ENCODE data around the gene CTNNB1. TPM values are rescaled to one million over a fixed set of nuclear protein-coding genes. Genes with fewer than 3 reads are reported as not detected.

CTNNB1 gene
- total RNA-seq, 1 experiment from 2014 or later, result 186 TPM

DNA sequence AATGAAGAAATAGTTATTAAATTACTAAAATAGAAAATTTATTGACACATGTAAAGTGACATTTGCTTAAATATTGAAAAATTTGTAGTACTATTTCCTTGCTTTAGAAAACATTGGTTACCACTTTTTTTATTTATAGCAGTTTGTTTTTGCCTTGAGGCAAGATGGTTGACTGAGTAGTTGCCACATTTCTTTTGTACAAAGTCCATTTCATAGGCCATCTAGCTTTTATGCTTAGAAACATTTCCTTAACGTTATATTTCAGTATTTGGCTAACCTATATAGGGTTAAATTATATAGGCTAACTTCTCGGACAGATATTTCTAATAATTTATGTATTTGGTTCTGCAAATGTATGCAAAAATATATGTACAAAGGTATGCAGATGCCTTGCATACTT lies 17.1 kb downstream of the CTNNB1 start:
- H3K27me3 ChIP-seq (ENCODE audit: control insufficient read depth, insufficient read depth, low read length), result no peaks in the 10 kb centered on the region
- no peak overlapping the region for H3K27ac ChIP-seq (ENCODE audit: low read length)
- H3K9me3 ChIP-seq (ENCODE audit: control insufficient read depth, insufficient read depth, low read depth, low read length), result no peaks in the 10 kb centered on the region
- POLR2A ChIA-PET, result no interaction called here
- H3K4me3 ChIP-seq (ENCODE audit: low read depth in 2 of 2, low read length in 2 of 2), result no peak overlapping the region
- intact Hi-C loops (cut with micrococcal nuclease; ENCODE audit: unreplicated experiment), result no loop called here
- in situ Hi-C loops (cut with HindIII; ENCODE audit: low pct_unique_long_range_greater_than_20kb, low sequenced_read_pairs), result no loop called here
- CTCF ChIA-PET, result no interaction called here
- no peak for ATAC-seq
- no TSS peak for BruUV-seq (replicated peaks)
- peaks cover 17% of the 10 kb centered on the region; the same call in 1 of the 2 replicates for H3K4me1 ChIP-seq (ENCODE audit: control insufficient read depth, insufficient read depth, low read length)
- H3K36me3 ChIP-seq (ENCODE audit: control insufficient read depth, insufficient read depth, low read length), result no peaks in the 10 kb centered on the region
- TF ChIP-seq, protein P1, sequence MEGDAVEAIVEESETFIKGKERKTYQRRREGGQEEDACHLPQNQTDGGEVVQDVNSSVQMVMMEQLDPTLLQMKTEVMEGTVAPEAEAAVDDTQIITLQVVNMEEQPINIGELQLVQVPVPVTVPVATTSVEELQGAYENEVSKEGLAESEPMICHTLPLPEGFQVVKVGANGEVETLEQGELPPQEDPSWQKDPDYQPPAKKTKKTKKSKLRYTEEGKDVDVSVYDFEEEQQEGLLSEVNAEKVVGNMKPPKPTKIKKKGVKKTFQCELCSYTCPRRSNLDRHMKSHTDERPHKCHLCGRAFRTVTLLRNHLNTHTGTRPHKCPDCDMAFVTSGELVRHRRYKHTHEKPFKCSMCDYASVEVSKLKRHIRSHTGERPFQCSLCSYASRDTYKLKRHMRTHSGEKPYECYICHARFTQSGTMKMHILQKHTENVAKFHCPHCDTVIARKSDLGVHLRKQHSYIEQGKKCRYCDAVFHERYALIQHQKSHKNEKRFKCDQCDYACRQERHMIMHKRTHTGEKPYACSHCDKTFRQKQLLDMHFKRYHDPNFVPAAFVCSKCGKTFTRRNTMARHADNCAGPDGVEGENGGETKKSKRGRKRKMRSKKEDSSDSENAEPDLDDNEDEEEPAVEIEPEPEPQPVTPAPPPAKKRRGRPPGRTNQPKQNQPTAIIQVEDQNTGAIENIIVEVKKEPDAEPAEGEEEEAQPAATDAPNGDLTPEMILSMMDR (IDR thresholded peaks at IDR 0.05), result no peak
- DNase-seq (ENCODE audit: low read depth, low spot score), result no peak

DNA sequence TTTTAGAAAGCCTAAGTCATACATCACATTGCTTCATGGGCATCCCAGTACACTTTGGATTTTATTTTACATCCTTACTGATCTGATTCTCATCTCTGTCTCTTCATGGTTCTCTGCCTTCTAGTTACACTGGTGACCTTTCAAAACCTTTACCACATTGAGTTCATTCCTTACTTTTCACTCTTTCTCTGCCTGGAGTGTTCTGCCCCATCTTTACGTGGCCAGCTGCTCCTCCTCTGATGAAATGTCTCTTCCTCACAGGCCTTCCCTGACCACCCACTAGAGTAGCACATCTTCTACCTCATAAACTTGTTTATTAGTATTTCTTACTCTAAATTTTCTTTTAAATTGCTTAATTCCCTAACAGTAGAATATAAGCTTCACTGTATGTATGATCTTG lies 17.7 kb downstream of the CTNNB1 start:
- H3K4me3 ChIP-seq (ENCODE audit: low read depth in 2 of 2, low read length in 2 of 2), result no peak overlapping the region
- intact Hi-C loops (cut with micrococcal nuclease; ENCODE audit: unreplicated experiment) (no loop called here), in situ Hi-C loops (cut with HindIII; ENCODE audit: low pct_unique_long_range_greater_than_20kb, low sequenced_read_pairs) (no loop called here)
- BruUV-seq (replicated peaks), result no TSS peak
- ATAC-seq (no peak), DNase-seq (ENCODE audit: low read depth, low spot score) (no peak)
- H3K27ac ChIP-seq (ENCODE audit: low read length), result no peak overlapping the region
- peaks cover 17% of the 10 kb centered on the region; the same call in 1 of the 2 replicates for H3K4me1 ChIP-seq (ENCODE audit: control insufficient read depth, insufficient read depth, low read length)
- no peaks in the 10 kb centered on the region for H3K27me3 ChIP-seq (ENCODE audit: control insufficient read depth, insufficient read depth, low read length)
- POLR2A ChIA-PET, result no interaction called here
- CTCF ChIA-PET, result no interaction called here
- H3K9me3 ChIP-seq (ENCODE audit: control insufficient read depth, insufficient read depth, low read depth, low read length), result no peaks in the 10 kb centered on the region
- H3K36me3 ChIP-seq (ENCODE audit: control insufficient read depth, insufficient read depth, low read length), result no peaks in the 10 kb centered on the region
- TF ChIP-seq SIN3A (IDR thresholded peaks at IDR 0.05; ENCODE audit: borderline replicate concordance, insufficient read depth, low read depth, low read length) (no peak), TCF7L2 (IDR thresholded peaks at IDR 0.05; ENCODE audit: low read depth, low read length) (no peak)

GRCh38 chr3:41219424-41219823 lies 20.1 kb downstream of the CTNNB1 start:
- POLR2A ChIA-PET, result interaction anchor here (0.7 kb wide), 1 partner anchor 20 kb away, joined by 4 read pairs; no protein-coding TSS in a partner anchor

GRCh38 chr3:41220906-41221677 lies 21.8 kb downstream of the CTNNB1 start:
- H3K36me3 ChIP-seq (ENCODE audit: control insufficient read depth, insufficient read depth, low read length), result peaks cover 11% of the 10 kb centered on the region
- in situ Hi-C loops (cut with HindIII; ENCODE audit: low pct_unique_long_range_greater_than_20kb, low sequenced_read_pairs), result no loop called here
- CTCF ChIA-PET, result no interaction called here
- DNase-seq (ENCODE audit: low read depth, low spot score), result no peak
- no TSS peak for BruUV-seq (replicated peaks)
- peaks cover 7% of the 10 kb centered on the region; the same call in 1 of the 2 replicates for H3K4me1 ChIP-seq (ENCODE audit: control insufficient read depth, insufficient read depth, low read length)
- no peaks in the 10 kb centered on the region for H3K27me3 ChIP-seq (ENCODE audit: control insufficient read depth, insufficient read depth, low read length)
- H3K9me3 ChIP-seq (ENCODE audit: control insufficient read depth, insufficient read depth, low read depth, low read length), result no peaks in the 10 kb centered on the region
- no peak for ATAC-seq
- no peak overlapping the region for H3K4me3 ChIP-seq (ENCODE audit: low read depth in 2 of 2, low read length in 2 of 2)
- intact Hi-C loops (cut with micrococcal nuclease; ENCODE audit: unreplicated experiment), result no loop called here
- POLR2A ChIA-PET, result no interaction called here
- no peak for TF ChIP-seq POLR2AphosphoS5 (IDR thresholded peaks at IDR 0.05; ENCODE audit: low read depth, low read length)
- TF ChIP-seq, protein P2, sequence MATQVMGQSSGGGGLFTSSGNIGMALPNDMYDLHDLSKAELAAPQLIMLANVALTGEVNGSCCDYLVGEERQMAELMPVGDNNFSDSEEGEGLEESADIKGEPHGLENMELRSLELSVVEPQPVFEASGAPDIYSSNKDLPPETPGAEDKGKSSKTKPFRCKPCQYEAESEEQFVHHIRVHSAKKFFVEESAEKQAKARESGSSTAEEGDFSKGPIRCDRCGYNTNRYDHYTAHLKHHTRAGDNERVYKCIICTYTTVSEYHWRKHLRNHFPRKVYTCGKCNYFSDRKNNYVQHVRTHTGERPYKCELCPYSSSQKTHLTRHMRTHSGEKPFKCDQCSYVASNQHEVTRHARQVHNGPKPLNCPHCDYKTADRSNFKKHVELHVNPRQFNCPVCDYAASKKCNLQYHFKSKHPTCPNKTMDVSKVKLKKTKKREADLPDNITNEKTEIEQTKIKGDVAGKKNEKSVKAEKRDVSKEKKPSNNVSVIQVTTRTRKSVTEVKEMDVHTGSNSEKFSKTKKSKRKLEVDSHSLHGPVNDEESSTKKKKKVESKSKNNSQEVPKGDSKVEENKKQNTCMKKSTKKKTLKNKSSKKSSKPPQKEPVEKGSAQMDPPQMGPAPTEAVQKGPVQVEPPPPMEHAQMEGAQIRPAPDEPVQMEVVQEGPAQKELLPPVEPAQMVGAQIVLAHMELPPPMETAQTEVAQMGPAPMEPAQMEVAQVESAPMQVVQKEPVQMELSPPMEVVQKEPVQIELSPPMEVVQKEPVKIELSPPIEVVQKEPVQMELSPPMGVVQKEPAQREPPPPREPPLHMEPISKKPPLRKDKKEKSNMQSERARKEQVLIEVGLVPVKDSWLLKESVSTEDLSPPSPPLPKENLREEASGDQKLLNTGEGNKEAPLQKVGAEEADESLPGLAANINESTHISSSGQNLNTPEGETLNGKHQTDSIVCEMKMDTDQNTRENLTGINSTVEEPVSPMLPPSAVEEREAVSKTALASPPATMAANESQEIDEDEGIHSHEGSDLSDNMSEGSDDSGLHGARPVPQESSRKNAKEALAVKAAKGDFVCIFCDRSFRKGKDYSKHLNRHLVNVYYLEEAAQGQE (IDR thresholded peaks at IDR 0.05; ENCODE audit: insufficient read depth in 1 of 2, low read depth in 2 of 2, low read length in 1 of 2), result no peak
- TF ChIP-seq, protein P1 (IDR thresholded peaks at IDR 0.05), result no peak
- H3K27ac ChIP-seq (ENCODE audit: low read length), result no peak overlapping the region

More at GRCh38 chr3:41219424-41219823, 20.1 kb downstream of the CTNNB1 start:
- CTCF ChIA-PET, result no interaction called here
- H3K4me1 ChIP-seq (ENCODE audit: control insufficient read depth, insufficient read depth, low read length), result peaks cover 9% of the 10 kb centered on the region; the same call in 1 of the 2 replicates
- no peaks in the 10 kb centered on the region for H3K36me3 ChIP-seq (ENCODE audit: control insufficient read depth, insufficient read depth, low read length)
- no peak overlapping the region for H3K27ac ChIP-seq (ENCODE audit: low read length)
- intact Hi-C loops (cut with micrococcal nuclease; ENCODE audit: unreplicated experiment), result no loop called here
- ATAC-seq (no peak), DNase-seq (ENCODE audit: low read depth, low spot score) (no peak)
- H3K27me3 ChIP-seq (ENCODE audit: control insufficient read depth, insufficient read depth, low read length), result no peaks in the 10 kb centered on the region
- no peaks in the 10 kb centered on the region for H3K9me3 ChIP-seq (ENCODE audit: control insufficient read depth, insufficient read depth, low read depth, low read length)
- in situ Hi-C loops (cut with HindIII; ENCODE audit: low pct_unique_long_range_greater_than_20kb, low sequenced_read_pairs), result no loop called here
- H3K4me3 ChIP-seq (ENCODE audit: low read depth in 2 of 2, low read length in 2 of 2), result no peak overlapping the region
- BruUV-seq (replicated peaks), result no TSS peak
- no peak for TF ChIP-seq POLR2AphosphoS5 (IDR thresholded peaks at IDR 0.05; ENCODE audit: low read depth, low read length)
